SK-N-MC (cell line): ENCODE data around the gene AGPAT3.

Source experiments
- DNase-seq: peaks from one replicate; pipeline ENCODE4 v3.0.0-alpha.2; 2011; ENCODE audit warnings: low read depth, low spot score
- H3K27ac ChIP-seq: fragments of 200-600 bp; sonication (generic); 2 replicates; pipeline ENCODE4 v1.5.1; 2016; ENCODE audit warnings: mixed run types
- H3K36me3 ChIP-seq: fragments of 200-600 bp; sonication (generic); 2 replicates; pipeline ENCODE4 v1.6.1; 2017; ENCODE audit warnings: antibody characterized with exemption, low read length, mixed read lengths; ENCODE audit not compliant: insufficient read depth
- H3K4me3 ChIP-seq: fragments of 200-600 bp; sonication (generic); 2 replicates; pipeline ENCODE4 v1.5.1; 2016
- H3K9ac ChIP-seq: fragments of 200-600 bp; sonication (generic); 2 replicates; pipeline ENCODE4 v1.8.0; 2017; ENCODE audit warnings: mixed run types, mixed read lengths; ENCODE audit not compliant: insufficient read length
- H3K9me3 ChIP-seq: fragments of 200-600 bp; sonication (generic); 2 replicates; pipeline ENCODE4 v1.6.1; 2017; ENCODE audit warnings: low read depth, mild to moderate bottlenecking, antibody characterized with exemption, low read length, moderate library complexity, mixed read lengths
- EZH2 ChIP-seq: fragments of 200-600 bp; sonication (generic); IDR thresholded peaks from one replicate; pipeline ENCODE4 v1.6.1; 2017; ENCODE audit warnings: antibody characterized with exemption
- FOXP2 ChIP-seq: optimal IDR thresholded peaks from 2 replicates; pipeline ENCODE3; 2011; ENCODE audit warnings: mild to moderate bottlenecking, moderate library complexity; ENCODE audit not compliant: insufficient read depth; ENCODE audit errors: extremely low read length, control extremely low read depth
- POLR2AphosphoS5 ChIP-seq: IDR thresholded peaks from 2 replicates; pipeline ENCODE4 v1.6.1; 2012; ENCODE audit warnings: mild to moderate bottlenecking, low read depth, low read length, borderline replicate concordance

Gene AGPAT3

GRCh38 chr21:43951911-43952703 is 87.1 kb downstream of the AGPAT3 start:
- Histone ChIP-seq H3K36me3 (peaks cover 10% of the 10 kb centered on the region; the same call in 1 of the 2 replicates), H3K27ac (no peak overlapping the region), H3K9ac (no peak overlapping the region), H3K9me3 (no peaks in the 10 kb centered on the region), H3K4me3 (no peak overlapping the region)
- TF ChIP-seq POLR2AphosphoS5 (no peak), FOXP2 (no peak), EZH2 (no peak)
- no peak for DNase-seq

GRCh38 chr21:43953021-43953420 is 88.0 kb downstream of the AGPAT3 start:
- no peak for DNase-seq
- H3K9me3 ChIP-seq, result no peaks in the 10 kb centered on the region
- no peak for TF ChIP-seq FOXP2
- TF ChIP-seq EZH2, result no peak
- no peak for TF ChIP-seq POLR2AphosphoS5
- H3K27ac ChIP-seq, result no peak overlapping the region
- H3K9ac ChIP-seq, result no peak overlapping the region
- peaks cover 7% of the 10 kb centered on the region; the same call in 1 of the 2 replicates for H3K36me3 ChIP-seq
- H3K4me3 ChIP-seq, result no peak overlapping the region

GRCh38 chr21:43954042-43954441 is 89.0 kb downstream of the AGPAT3 start:
- no peak for DNase-seq
- TF ChIP-seq EZH2, result no peak
- TF ChIP-seq POLR2AphosphoS5, result no peak
- no peak for TF ChIP-seq FOXP2
- H3K27ac ChIP-seq, result no peak overlapping the region
- no peak overlapping the region for H3K4me3 ChIP-seq
- H3K36me3 ChIP-seq, result peaks cover 3% of the 10 kb centered on the region; the same call in 1 of the 2 replicates
- no peak overlapping the region for H3K9ac ChIP-seq
- H3K9me3 ChIP-seq, result no peaks in the 10 kb centered on the region

- no peak overlapping the region for H3K27ac ChIP-seq
- peaks cover under 1% of the 10 kb centered on the region; the same call in 1 of the 2 replicates for H3K36me3 ChIP-seq
- no peak for DNase-seq
- H3K9me3 ChIP-seq, result no peaks in the 10 kb centered on the region
- no peak overlapping the region for H3K4me3 ChIP-seq
- TF ChIP-seq EZH2 (no peak), FOXP2 (no peak), POLR2AphosphoS5 (no peak)
- H3K9ac ChIP-seq, result no peak overlapping the region
Measured at GRCh38 chr21:43954896-43955295, 89.9 kb downstream of the AGPAT3 start.

DNA sequence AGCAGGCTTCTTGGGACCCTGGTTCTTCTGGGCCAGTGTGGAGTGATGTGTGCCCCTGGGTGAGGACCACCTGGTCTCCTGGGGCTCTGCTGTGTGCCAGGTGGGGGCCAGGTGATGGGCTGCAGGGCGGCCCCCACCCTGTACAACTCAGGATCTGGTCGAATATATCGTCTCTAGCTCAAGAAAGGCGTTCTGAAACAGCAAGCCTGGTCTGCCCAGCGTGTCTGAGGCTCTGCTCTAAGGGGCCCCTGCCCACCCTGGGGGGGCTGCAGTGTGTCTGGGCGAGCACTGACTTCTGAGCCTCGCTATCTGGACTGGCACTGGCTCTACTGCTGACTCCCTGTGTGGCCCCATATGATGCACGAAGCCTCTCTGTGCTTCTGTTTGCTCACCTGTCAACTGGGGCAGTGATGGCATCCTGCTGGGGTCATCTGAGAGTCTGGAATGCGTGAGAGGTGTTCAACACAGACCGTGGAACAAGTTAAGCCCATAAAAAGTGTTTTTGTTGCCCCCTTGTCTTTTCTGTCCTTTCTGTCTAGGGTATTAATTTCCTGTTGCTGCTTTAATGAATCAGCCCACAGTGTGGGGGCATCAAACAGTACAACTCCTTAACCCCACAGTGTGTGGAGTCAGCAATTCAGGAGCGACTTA is 91.1 kb downstream of the AGPAT3 start:
- H3K9ac ChIP-seq, result no peak overlapping the region
- TF ChIP-seq EZH2 (no peak), POLR2AphosphoS5 (no peak), FOXP2 (no peak)
- H3K9me3 ChIP-seq, result no peaks in the 10 kb centered on the region
- H3K36me3 ChIP-seq, result peaks cover 10% of the 10 kb centered on the region; the same call in 1 of the 2 replicates
- no peak overlapping the region for H3K4me3 ChIP-seq
- no peak overlapping the region for H3K27ac ChIP-seq
- DNase-seq, result no peak

GRCh38 chr21:43956670-43957035 is 91.6 kb downstream of the AGPAT3 start:
- H3K27ac ChIP-seq, result no peak overlapping the region
- no peak overlapping the region for H3K9ac ChIP-seq
- no peaks in the 10 kb centered on the region for H3K9me3 ChIP-seq
- H3K4me3 ChIP-seq, result no peak overlapping the region
- TF ChIP-seq EZH2 (no peak), POLR2AphosphoS5 (no peak), FOXP2 (no peak)
- no peak for DNase-seq
- peaks cover 15% of the 10 kb centered on the region; the same call in 1 of the 2 replicates for H3K36me3 ChIP-seq

DNA sequence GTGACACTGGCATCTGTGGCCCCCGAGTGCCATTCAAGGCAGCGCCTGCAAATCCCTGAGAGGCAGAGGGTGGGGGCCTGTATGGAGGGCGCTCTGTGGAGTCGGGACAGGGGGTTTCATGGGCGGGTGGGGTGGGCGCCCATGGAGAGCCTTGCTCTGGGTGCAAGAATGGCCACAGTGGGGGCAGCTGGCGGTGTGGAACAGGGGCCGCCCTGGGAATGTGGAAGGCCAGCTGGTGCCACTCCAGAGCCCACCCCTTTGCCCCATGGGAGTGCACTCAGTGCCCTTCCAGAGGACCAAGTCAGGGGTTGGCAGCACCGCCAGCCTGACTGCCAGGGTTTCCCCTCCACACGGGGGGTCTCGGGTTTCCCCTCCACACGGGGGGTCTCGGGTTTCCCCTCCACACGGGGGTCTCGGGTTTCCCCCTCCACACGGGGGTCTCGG is 92.1 kb downstream of the AGPAT3 start:
- Histone ChIP-seq H3K27ac (no peak overlapping the region), H3K9me3 (no peaks in the 10 kb centered on the region), H3K9ac (no peak overlapping the region), H3K36me3 (peaks cover 17% of the 10 kb centered on the region; the same call in 1 of the 2 replicates), H3K4me3 (no peak overlapping the region)
- no peak for TF ChIP-seq EZH2
- TF ChIP-seq POLR2AphosphoS5, result no peak
- no peak for TF ChIP-seq FOXP2
- DNase-seq, result no peak

DNA sequence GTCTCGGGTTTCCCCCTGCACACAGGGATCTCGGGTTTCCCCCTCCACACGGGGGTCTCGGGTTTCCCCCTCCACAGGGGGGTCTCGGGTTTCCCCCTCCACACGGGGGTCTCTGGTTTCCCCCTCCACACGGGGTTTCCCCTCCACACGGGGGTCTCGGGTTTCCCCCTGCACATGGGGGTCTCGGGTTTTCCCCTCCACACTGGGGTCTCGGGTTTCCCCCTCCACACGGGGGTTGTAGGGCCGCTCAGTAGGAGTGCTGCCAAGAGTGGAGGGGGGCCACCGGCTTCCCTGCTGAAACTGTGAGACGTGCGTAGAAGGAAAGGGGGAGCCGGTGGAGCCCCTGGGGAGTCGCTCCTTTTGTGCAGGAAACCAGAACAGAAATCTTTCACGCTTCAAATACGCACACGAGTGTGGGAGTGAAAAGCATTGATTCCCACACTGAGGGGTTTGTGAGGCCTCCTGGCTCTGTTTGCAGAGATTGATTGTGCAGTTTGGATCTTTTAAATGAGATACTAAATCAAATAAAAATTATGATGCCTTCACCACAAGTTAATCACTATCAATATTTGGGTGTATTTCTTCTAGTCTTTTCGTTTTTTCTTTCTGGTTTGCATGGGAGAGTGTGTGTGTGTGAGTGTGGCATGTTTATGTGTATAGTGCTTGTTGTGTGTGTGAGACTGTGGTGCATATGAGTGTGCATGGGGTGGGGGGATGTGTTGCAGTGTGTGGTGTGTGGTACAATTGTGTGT is 92.8 kb downstream of the AGPAT3 start:
- H3K9me3 ChIP-seq, result no peaks in the 10 kb centered on the region
- H3K27ac ChIP-seq, result peak overlapping the region; percentile 46; the same call in 1 of the 2 replicates
- DNase-seq, result no peak
- TF ChIP-seq POLR2AphosphoS5 (no peak), FOXP2 (peak; percentile 30)
- no peak overlapping the region for H3K9ac ChIP-seq
- peaks cover 23% of the 10 kb centered on the region; the same call in 1 of the 2 replicates for H3K36me3 ChIP-seq
- peak overlapping the region; percentile 6; the same call in 1 of the 2 replicates for H3K4me3 ChIP-seq
